Uterus (tissue), 2 donors: ENCODE results near the gene C2.

Experiments
- CTCF ChIP-seq, 4 experiments: fragments of 200-600 bp in 2 of 4; fragments of 450-650 bp in 2 of 4; sonication (generic) in 2 of 4; IDR thresholded peaks; one replicate each; pipeline ENCODE4 v1.5.1; 2016 to 2019; ENCODE audit warnings: antibody characterized with exemption in 4 of 4, mild to moderate bottlenecking in 2 of 4, moderate library complexity in 1 of 4
- POLR2A ChIP-seq, 2 donors: fragments of 450-650 bp; IDR thresholded peaks; one replicate each; pipeline ENCODE4 v1.6.1; 2016; ENCODE audit warnings: antibody characterized with exemption in 2 of 2, mild to moderate bottlenecking in 1 of 2, moderate library complexity in 1 of 2

GRCh38 chr6:31968791-31969711, 41.5 kb downstream of the C2 start:
- TF ChIP-seq CTCF (IDR thresholded peaks at IDR 0.05), result no peak
- no peak for TF ChIP-seq POLR2A (IDR thresholded peaks at IDR 0.05)
